Immature natural killer cell (primary cell): ENCODE results near the gene MAPKAP1. TPM values are rescaled to one million over a fixed set of nuclear protein-coding genes. Genes with fewer than 3 reads are reported as not detected.
A peak's percentile ranks its signal among the peaks of the same experiment; 100 is the strongest.

Experiments
- DNase-seq, 3 donors: peaks; one replicate each; pipeline ENCODE4 v3.0.0; 2022; ENCODE audit warnings: mixed read lengths in 1 of 3
- H3K27ac Mint-ChIP-seq, 6 donors: one replicate each; pipeline ENCODE4 v1.8.0; 2020; ENCODE audit warnings: mixed read lengths in 6 of 6, mild to moderate bottlenecking in 5 of 6, inconsistent platforms in 4 of 6, moderate library complexity in 3 of 6
- H3K27me3 Mint-ChIP-seq, 3 donors: one replicate each; pipeline ENCODE4 v1.8.0; 2020 to 2021; ENCODE audit warnings: low read depth in 3 of 3, mild to moderate bottlenecking in 3 of 3, mixed read lengths in 3 of 3, moderate library complexity in 3 of 3, inconsistent platforms in 1 of 3
- H3K36me3 Mint-ChIP-seq, 3 donors: one replicate each; pipeline ENCODE4 v1.8.0; 2020; ENCODE audit warnings: mixed read lengths in 3 of 3, inconsistent platforms in 2 of 3, mild to moderate bottlenecking in 2 of 3
- H3K4me1 Mint-ChIP-seq, 2 donors: one replicate each; pipeline ENCODE4 v1.8.0; 2020; ENCODE audit warnings: inconsistent platforms in 2 of 2, mild to moderate bottlenecking in 2 of 2, mixed read lengths in 2 of 2, moderate library complexity in 1 of 2
- H3K4me3 Mint-ChIP-seq, 5 donors: one replicate each; pipeline ENCODE4 v1.8.0; 2020; ENCODE audit warnings: mild to moderate bottlenecking in 5 of 5, mixed read lengths in 5 of 5, inconsistent platforms in 3 of 5, moderate library complexity in 3 of 5
- H3K9me3 Mint-ChIP-seq, 6 donors: one replicate each; pipeline ENCODE4 v1.8.0; 2020; ENCODE audit warnings: mild to moderate bottlenecking in 6 of 6, mixed read lengths in 6 of 6, inconsistent platforms in 4 of 6, moderate library complexity in 3 of 6
- polyA plus RNA-seq, 3 donors: library from polyadenylated mRNA; unstranded; fragments of 300-500 nt; fragmentation: Illumina TruSeq; gene quantifications; one replicate each; pipeline ENCODE4 v1.2.3, GENCODE V29; 2021

MAPKAP1 gene
- polyA plus RNA-seq, 3 donors from 2014 or later, result 56.9 to 75.1 (median 59.3) TPM

DNA sequence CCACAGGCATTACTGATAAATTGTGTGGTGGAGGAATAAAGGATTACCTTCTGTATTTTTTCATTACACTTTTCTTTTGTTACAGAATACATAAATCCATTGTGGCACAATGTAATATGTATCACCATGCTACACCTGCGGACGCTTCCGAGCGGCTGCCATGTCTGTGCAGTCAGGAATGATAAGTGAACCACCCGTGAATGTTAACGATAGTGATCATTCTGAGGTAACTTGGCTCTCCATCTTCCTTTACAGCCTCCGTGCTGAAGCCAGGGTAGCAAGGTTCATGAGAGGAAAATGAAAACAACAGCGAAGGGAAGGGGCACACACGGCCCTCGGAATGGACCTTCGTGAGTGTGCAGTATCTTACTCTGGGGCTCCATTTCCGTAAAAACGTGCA lies 161.2 kb downstream of the MAPKAP1 start:
- DNase-seq, result no peak
- no peak overlapping the region for H3K27ac Mint-ChIP-seq
- H3K27me3 Mint-ChIP-seq, result no peaks in the 10 kb centered on the region
- no peaks in the 10 kb centered on the region for H3K9me3 Mint-ChIP-seq
- no peaks in the 10 kb centered on the region for H3K4me1 Mint-ChIP-seq
- H3K36me3 Mint-ChIP-seq, result peaks cover 3 to 9% (median 3%) of the 10 kb centered on the region in 3 donors
- no peak overlapping the region for H3K4me3 Mint-ChIP-seq

DNA sequence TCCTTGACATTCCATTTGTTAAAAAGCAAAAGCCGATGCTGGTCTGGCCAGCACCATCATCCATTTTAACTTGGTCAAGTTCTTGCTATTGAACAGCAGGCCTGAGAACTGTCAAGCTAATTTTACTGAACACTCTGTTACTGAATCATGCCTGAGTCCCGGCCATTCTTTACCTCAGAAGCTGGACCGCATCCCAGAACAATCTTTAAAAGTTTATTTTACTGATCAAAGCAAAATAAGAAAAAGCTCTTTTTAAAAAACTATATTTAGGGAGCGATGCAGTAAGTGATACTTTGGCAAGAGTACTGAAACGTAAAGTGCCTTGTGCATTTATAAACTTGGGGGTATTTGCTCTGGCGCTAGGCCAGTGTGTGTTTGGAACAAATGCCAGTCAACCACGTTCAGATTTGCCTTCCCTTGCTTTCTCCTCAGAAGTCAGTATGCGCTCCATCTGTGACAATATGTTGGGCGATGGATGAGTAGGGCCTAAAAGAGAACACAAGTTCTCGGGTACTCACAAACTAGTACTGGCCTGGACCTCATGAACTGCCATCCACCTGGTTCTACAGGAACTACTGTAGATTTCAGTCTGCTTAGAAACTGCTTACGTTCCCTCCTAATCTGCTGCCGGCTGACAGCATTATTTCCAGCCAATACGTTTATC lies 161.9 kb downstream of the MAPKAP1 start:
- Mint-ChIP-seq H3K9me3 (no peaks in the 10 kb centered on the region), H3K27me3 (no peaks in the 10 kb centered on the region), H3K36me3 (peaks cover 5 to 15% (median 6%) of the 10 kb centered on the region in 3 donors), H3K4me3 (no peak overlapping the region), H3K27ac (no peak overlapping the region), H3K4me1 (no peaks in the 10 kb centered on the region)
- no peak for DNase-seq

DNA sequence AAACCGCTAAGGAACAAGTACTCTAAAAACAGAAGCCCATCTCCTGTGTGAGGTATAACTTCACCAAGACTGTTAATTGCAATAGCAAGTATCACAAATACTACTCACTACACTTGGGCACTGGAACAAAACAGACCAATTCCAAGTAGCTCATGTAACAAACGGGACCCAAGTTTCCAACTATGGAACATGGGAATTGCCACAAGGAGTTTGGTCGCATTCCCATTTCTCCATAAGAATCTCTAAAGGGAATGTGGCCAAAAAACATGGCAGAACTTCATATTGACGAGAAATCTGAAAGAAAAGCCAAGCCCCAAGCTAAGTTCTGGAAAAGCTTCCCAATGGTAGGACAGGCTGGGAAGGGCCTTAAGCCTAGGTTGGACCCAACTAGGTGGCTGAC lies 162.5 kb downstream of the MAPKAP1 start:
- no peak for DNase-seq
- peaks cover 5 to 13% (median 6%) of the 10 kb centered on the region in 3 donors for H3K36me3 Mint-ChIP-seq
- H3K27ac Mint-ChIP-seq, result no peak overlapping the region
- no peaks in the 10 kb centered on the region for H3K27me3 Mint-ChIP-seq
- no peaks in the 10 kb centered on the region for H3K9me3 Mint-ChIP-seq
- no peaks in the 10 kb centered on the region for H3K4me1 Mint-ChIP-seq
- H3K4me3 Mint-ChIP-seq, result no peak overlapping the region

DNA sequence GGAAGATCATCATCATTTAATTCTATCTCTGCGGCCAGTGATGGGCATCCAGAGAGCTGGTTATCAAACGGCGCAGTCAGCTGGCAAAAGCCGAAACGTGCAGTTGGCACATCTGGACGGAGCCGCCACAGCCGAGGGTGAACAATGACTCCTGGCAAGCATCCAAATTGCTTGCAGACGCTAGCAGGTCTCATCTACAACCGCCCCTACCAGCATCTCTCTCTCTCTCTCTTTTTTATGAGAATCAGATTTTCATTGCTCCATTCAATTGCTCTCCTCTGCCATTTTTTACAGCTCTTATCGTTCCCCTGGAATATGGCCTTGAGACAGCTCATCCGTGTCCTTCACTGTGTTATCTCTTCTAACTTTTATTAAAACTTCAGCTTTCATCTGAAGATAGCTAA lies 165.2 kb downstream of the MAPKAP1 start:
- H3K9me3 Mint-ChIP-seq, result no peaks in the 10 kb centered on the region
- DNase-seq, result no peak
- H3K27me3 Mint-ChIP-seq, result no peaks in the 10 kb centered on the region
- H3K4me3 Mint-ChIP-seq, result no peak overlapping the region
- no peak overlapping the region for H3K27ac Mint-ChIP-seq
- peaks cover 5 to 17% (median 13%) of the 10 kb centered on the region in 3 donors for H3K36me3 Mint-ChIP-seq
- H3K4me1 Mint-ChIP-seq, result no peaks in the 10 kb centered on the region

DNA sequence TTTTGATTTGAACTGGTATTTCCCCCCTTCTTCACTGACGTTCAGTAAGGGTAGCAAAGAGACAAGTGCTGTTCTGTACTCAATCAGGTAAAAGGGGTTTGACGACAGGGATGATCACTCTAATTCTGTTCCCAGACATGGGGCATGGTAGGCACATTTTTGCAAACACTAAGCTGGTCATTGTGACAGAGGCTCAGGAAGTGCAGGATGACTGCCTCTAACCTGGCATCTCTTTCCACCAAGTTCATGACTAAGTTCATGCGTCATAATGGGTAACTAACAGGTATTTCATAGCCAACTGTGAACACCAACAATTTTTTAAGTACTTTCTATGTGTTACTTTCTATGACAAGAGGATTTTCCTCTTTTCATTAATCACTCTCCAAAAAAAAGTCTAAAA lies 166.5 kb downstream of the MAPKAP1 start:
- Mint-ChIP-seq H3K4me3 (no peak overlapping the region), H3K27ac (no peak overlapping the region), H3K27me3 (no peaks in the 10 kb centered on the region), H3K4me1 (no peaks in the 10 kb centered on the region), H3K36me3 (peaks cover 5 to 17% (median 13%) of the 10 kb centered on the region in 3 donors), H3K9me3 (no peaks in the 10 kb centered on the region)
- DNase-seq, result no peak

DNA sequence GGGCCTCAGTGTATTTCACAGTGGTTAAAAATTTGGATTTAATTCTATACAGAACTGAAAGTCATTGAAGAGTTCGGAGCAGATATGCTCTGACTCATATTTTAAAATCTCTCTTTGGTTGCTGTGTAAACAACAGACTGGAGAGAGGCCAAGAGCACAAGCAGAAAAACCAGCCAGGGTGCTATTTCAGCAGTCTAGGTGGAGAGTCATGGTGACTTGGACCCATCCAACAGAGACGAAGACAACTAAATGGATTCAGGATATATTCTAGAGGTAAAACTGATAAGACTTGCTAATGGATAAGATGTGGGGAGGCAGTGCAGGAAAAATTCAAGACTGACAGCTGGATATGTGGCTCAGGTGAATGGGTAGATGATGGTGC lies 168.9 kb downstream of the MAPKAP1 start:
- Mint-ChIP-seq H3K36me3 (peaks cover 5 to 17% (median 13%) of the 10 kb centered on the region in 3 donors), H3K4me1 (no peaks in the 10 kb centered on the region), H3K9me3 (no peaks in the 10 kb centered on the region), H3K27ac (no peak overlapping the region), H3K4me3 (no peak overlapping the region), H3K27me3 (no peaks in the 10 kb centered on the region)
- no peak for DNase-seq

DNA sequence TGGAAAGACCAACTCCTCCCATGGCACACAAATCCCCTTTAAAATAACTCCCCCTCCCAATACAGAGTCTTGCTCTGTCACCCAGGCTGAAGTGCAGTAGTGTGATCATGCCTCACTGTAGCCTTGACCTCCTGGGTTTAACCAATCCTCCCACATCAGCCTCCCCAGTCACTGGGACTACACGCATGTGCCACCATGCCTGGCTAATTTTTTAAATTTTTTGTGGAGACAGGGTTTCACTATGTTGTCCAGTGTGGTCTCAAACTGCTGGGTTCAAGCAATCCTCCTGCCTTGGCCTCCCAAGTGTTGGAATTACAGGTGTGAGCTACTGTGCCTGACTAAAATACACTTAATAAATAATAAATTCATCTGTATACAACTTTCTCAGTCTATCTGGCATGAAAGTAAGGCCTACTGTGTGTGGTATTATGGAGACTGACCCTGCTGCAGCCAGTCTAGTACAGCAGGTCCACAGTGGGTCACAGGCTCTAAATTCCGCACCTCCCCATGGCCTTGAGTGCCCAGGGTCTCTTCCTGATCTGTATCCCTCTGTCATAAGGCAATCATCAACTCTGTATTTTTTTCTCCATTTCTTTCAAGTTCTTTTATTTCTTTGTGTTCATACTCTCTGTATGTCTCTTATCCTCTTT lies 169.4 kb downstream of the MAPKAP1 start:
- Mint-ChIP-seq H3K27ac (no peak overlapping the region), H3K36me3 (peaks cover 5 to 17% (median 13%) of the 10 kb centered on the region in 3 donors), H3K4me1 (no peaks in the 10 kb centered on the region), H3K4me3 (no peak overlapping the region), H3K9me3 (no peaks in the 10 kb centered on the region), H3K27me3 (no peaks in the 10 kb centered on the region)
- no peak for DNase-seq

DNA sequence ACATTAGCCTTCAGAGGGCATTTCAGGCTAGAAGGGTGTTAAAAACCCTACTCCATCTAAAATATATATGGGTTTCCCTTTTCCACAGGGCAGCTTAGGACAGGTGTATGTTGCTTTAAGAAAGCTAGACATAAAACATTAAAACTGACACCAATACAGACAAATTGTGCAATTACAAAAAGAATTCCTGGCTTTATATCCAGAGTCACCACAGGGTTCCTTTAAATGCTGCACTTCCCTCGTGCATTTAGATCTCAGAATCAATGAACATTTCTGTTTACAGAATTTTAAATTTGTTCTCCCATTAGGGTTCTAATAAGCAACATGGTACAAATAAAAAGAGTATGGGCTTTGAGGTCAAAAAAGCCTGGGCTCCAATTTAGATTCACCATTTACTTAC lies 170.2 kb downstream of the MAPKAP1 start:
- Mint-ChIP-seq H3K27me3 (no peaks in the 10 kb centered on the region), H3K9me3 (no peaks in the 10 kb centered on the region), H3K36me3 (peaks cover 5 to 14% (median 13%) of the 10 kb centered on the region in 3 donors), H3K4me1 (no peaks in the 10 kb centered on the region), H3K27ac (no peak overlapping the region), H3K4me3 (no peak overlapping the region)
- no peak for DNase-seq

DNA sequence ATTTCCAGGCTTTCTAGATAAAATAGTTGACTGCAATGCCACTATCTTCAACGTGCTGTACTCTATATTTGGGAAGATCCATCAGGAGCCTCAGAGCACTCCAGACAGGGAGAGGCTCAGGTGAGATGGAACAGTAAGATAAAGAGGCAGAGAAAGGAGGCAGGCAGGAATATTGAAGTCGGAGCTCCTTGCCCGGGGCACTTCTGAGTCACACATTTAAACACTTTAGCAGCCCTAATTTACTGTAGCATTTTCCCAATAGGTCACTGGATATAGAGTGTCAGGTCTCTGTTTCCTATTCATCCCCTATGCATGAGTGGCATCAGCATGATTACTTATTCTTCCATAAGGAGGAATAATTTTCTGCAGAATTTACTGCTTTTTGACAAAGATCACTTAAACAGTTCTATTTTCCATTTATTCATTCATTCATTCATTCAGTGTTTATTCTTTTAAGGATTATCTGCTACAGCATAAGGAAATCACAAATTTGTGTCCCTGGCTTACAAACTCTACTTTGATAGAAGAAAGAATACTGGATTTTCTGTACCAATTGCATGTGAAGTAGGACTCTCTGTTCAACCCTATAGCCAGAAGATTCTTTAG lies 170.7 kb downstream of the MAPKAP1 start:
- peaks cover 0 to 4% of the 10 kb centered on the region in 2 donors for H3K4me1 Mint-ChIP-seq
- no peak overlapping the region for H3K27ac Mint-ChIP-seq
- DNase-seq, result no peak
- H3K9me3 Mint-ChIP-seq, result no peaks in the 10 kb centered on the region
- H3K36me3 Mint-ChIP-seq, result peaks cover 5 to 14% (median 13%) of the 10 kb centered on the region in 3 donors
- H3K4me3 Mint-ChIP-seq, result no peak overlapping the region
- no peaks in the 10 kb centered on the region for H3K27me3 Mint-ChIP-seq

DNA sequence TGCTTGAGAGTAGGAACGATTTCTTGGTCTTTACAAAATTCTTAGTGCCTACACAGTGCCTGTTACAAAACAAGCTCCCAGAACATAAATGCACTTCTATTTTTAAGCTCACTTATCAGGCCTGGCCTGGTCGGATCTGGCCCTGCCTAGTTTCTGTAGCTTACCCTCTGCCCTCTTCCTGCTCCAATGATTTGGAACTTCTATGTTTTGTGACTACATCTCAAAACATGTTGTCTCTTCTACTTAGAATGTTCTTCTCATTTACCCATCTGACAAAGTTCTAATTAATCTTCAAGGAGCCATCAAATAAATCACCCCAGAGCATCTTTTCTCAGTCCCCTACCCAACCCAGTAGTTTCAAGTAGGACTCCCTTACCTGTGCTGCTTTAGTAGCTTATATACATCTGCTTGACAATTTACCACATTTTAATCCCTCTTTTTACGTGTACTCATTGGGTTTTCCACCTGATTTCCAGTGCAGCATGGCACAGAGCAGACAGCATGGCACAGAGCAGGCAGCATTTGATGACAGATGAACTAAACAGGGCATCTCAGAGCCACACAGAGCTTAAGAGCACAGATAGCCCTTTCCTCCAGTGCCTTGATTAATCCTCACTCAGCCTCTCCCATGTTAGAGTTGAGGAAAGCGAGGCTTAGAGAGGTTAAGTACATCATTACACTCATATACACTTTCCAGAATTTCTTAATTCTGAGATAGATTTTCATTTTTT lies 171.9 kb downstream of the MAPKAP1 start:
- Mint-ChIP-seq H3K4me3 (no peak overlapping the region), H3K9me3 (no peaks in the 10 kb centered on the region), H3K36me3 (peaks cover 0 to 6% (median 4%) of the 10 kb centered on the region in 3 donors), H3K27ac (no peak overlapping the region), H3K4me1 (peaks cover 8 to 15% of the 10 kb centered on the region in 2 donors), H3K27me3 (no peaks in the 10 kb centered on the region)
- no peak for DNase-seq

DNA sequence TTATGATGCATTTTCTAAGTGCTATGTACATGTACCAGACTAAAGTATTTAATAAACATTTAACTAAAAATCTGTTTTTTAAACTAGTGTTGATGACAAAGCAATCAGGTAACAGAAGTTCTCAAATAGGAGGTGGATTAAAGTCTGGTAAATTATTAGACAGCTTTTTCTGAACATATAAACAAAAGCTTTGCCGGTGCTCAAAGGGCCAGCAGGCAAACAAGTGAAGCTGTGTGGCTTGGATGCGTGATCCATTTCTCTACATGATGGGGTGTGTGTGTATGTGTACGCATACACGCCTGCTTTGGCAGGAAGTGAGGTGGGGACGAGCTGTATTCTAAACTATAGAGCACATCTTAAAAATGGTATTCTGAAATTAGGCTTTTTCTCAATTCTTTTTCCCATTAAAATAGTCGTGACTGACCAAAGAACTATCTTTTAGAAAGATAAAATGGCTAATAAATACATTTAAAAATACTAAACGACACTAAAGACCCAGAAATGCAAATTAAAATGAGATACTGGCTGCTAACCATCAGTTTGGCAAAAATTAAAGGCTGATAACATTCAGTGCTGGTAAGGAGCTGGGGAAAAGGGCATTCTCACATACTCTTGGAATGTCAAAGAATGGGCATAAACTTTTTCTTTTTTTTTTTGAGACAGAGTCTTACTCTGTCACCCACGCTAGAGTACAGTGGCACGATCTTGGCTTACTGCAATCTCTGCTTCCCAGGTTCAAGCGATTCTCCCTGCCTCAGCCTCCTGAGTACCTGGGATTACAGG lies 174.0 kb downstream of the MAPKAP1 start:
- no peaks in the 10 kb centered on the region for H3K9me3 Mint-ChIP-seq
- no peaks in the 10 kb centered on the region for H3K27me3 Mint-ChIP-seq
- peaks cover 22 to 30% of the 10 kb centered on the region in 2 donors for H3K4me1 Mint-ChIP-seq
- H3K4me3 Mint-ChIP-seq, result no peak overlapping the region
- H3K27ac Mint-ChIP-seq, result no peak overlapping the region
- no peak for DNase-seq
- peaks cover 0 to 4% (median 3%) of the 10 kb centered on the region in 3 donors for H3K36me3 Mint-ChIP-seq

DNA sequence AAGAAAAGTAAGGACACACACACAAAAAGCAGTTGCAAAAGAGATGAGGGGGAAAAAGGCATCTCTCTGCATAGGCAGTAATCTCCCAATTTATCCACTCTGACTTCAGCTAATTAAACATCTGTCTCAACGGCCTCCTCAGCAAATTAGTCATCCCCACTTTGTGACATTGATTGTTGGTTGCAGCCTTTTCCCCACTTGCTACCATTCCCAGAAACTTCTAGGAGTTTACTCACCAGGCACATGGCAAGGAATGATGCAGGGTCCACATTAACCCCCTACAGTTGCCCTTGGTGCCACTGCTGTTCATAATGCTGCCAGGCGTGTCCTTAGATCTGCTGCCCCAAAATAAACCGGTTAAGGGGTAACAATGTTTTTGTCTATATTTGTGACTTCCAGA lies 174.6 kb downstream of the MAPKAP1 start:
- DNase-seq, result no peak
- H3K9me3 Mint-ChIP-seq, result no peaks in the 10 kb centered on the region
- no peaks in the 10 kb centered on the region for H3K27me3 Mint-ChIP-seq
- peak overlapping the region in 1 of 6 donors; percentile 65 for H3K27ac Mint-ChIP-seq
- H3K36me3 Mint-ChIP-seq, result no peaks in the 10 kb centered on the region
- no peak overlapping the region for H3K4me3 Mint-ChIP-seq
- H3K4me1 Mint-ChIP-seq, result peaks cover 27 to 35% of the 10 kb centered on the region in 2 donors
